GM23338 (cell line): ENCODE data around the gene TGFB1. TPM values are rescaled to one million over a fixed set of nuclear protein-coding genes. Genes with fewer than 3 reads are reported as not detected.

Experiments
- ATAC-seq: fragments of 200-7000 bp; cut with Tn5 transposase; 3 replicates; pipeline ENCODE4 v1.9.1; 2020
- DNase-seq: peaks from one replicate; pipeline ENCODE4 v3.0.0-alpha.2; 2015; ENCODE audit warnings: low spot score
- H2AFZ ChIP-seq: fragments of 200-600 bp; sonication (generic); 2 replicates; pipeline ENCODE4 v1.8.0; 2016; ENCODE audit warnings: antibody characterized with exemption, mild to moderate bottlenecking, moderate library complexity
- H3F3A ChIP-seq: fragments of 200-600 bp; sonication (generic); replicated peaks from 2 replicates; pipeline ENCODE4 v1.8.0; 2017; ENCODE audit warnings: antibody characterized with exemption, mixed run types, low read depth
- H3K27ac ChIP-seq: fragments of 200-600 bp; sonication (generic); 2 replicates; pipeline ENCODE4 v1.6.1; 2016; ENCODE audit warnings: low read depth
- H3K27me3 ChIP-seq: fragments of 200-600 bp; sonication (generic); 2 replicates; pipeline ENCODE4 v1.8.0; 2016; ENCODE audit warnings: mild to moderate bottlenecking, mixed run types, moderate library complexity; ENCODE audit not compliant: insufficient read depth
- H3K36me3 ChIP-seq: fragments of 200-600 bp; sonication (generic); 2 replicates; pipeline ENCODE4 v1.8.0; 2016; ENCODE audit warnings: mild to moderate bottlenecking; ENCODE audit not compliant: insufficient read depth
- H3K4me1 ChIP-seq: fragments of 200-600 bp; sonication (generic); 2 replicates; pipeline ENCODE4 v1.8.0; 2016; ENCODE audit warnings: mild to moderate bottlenecking, moderate library complexity; ENCODE audit not compliant: insufficient read depth
- H3K4me2 ChIP-seq: fragments of 200-600 bp; sonication (generic); 2 replicates; pipeline ENCODE4 v1.7.1; 2017; ENCODE audit warnings: mixed run types
- H3K4me3 ChIP-seq: fragments of 200-600 bp; sonication (generic); 2 replicates; pipeline ENCODE4 v1.6.1; 2016; ENCODE audit warnings: mixed run types
- H3K79me2 ChIP-seq: fragments of 200-600 bp; sonication (generic); replicated peaks from 2 replicates; pipeline ENCODE4 v1.8.0; 2017; ENCODE audit warnings: mild to moderate bottlenecking; ENCODE audit not compliant: insufficient read depth
- H3K9me2 ChIP-seq: fragments of 200-600 bp; sonication (generic); 2 replicates; pipeline ENCODE4 v1.8.0; 2017; ENCODE audit not compliant: insufficient read depth
- H4K20me1 ChIP-seq: fragments of 200-600 bp; sonication (generic); replicated peaks from 2 replicates; pipeline ENCODE4 v1.8.0; 2017; ENCODE audit warnings: mild to moderate bottlenecking; ENCODE audit not compliant: insufficient read depth
- H3K27ac Mint-ChIP-seq: 2 replicates; pipeline ENCODE4 v1.8.0; 2020; ENCODE audit warnings: inconsistent platforms, mild to moderate bottlenecking, moderate library complexity, mixed read lengths
- H3K27me3 Mint-ChIP-seq: 3 replicates; pipeline ENCODE4 v1.8.0; 2022; ENCODE audit warnings: low read depth, mild to moderate bottlenecking, moderate library complexity, mixed read lengths, inconsistent platforms; ENCODE audit not compliant: insufficient read depth, poor library complexity
- H3K36me3 Mint-ChIP-seq: 3 replicates; pipeline ENCODE4 v1.8.0; 2021; ENCODE audit warnings: low read depth, mild to moderate bottlenecking, inconsistent platforms, moderate library complexity, mixed read lengths
- H3K4me1 Mint-ChIP-seq: 3 replicates; pipeline ENCODE4 v1.8.0; 2020; ENCODE audit warnings: mild to moderate bottlenecking, inconsistent platforms, mixed read lengths
- H3K4me3 Mint-ChIP-seq: 3 replicates; pipeline ENCODE4 v1.8.0; 2021; ENCODE audit warnings: moderate library complexity, mild to moderate bottlenecking, inconsistent platforms, mixed read lengths
- H3K9me3 Mint-ChIP-seq: 3 replicates; pipeline ENCODE4 v1.8.0; 2020; ENCODE audit warnings: moderate library complexity, mild to moderate bottlenecking, inconsistent platforms, mixed read lengths
- CREB1 ChIP-seq: fragments of 250-450 bp; sonication (Bioruptor Pico); IDR thresholded peaks from 2 replicates; pipeline ENCODE4 v1.5.0; 2020; ENCODE audit warnings: low read depth, mild to moderate bottlenecking, moderate library complexity
- ETS1 ChIP-seq: IDR thresholded peaks from 2 replicates; pipeline ENCODE4 v1.6.1; 2016; ENCODE audit warnings: antibody characterized with exemption
- EZH2phosphoT487 ChIP-seq: fragments of 200-600 bp; sonication (generic); IDR thresholded peaks from one replicate; pipeline ENCODE4 v1.8.1; 2018; ENCODE audit warnings: antibody characterized with exemption; ENCODE audit not compliant: unreplicated experiment
- STAT1 ChIP-seq: IDR thresholded peaks from one replicate; pipeline ENCODE4 v1.6.1; 2016; ENCODE audit warnings: antibody characterized with exemption; ENCODE audit not compliant: unreplicated experiment
- ZNF114 ChIP-seq: fragments of 250-450 bp; sonication (Bioruptor Pico); IDR thresholded peaks from 2 replicates; pipeline ENCODE4 v1.5.0; 2020; ENCODE audit warnings: mild to moderate bottlenecking, moderate library complexity
- ZNF462 ChIP-seq: fragments of 250-450 bp; sonication (Bioruptor Pico); IDR thresholded peaks from 2 replicates; pipeline ENCODE4 v1.5.0; 2020; ENCODE audit warnings: mild to moderate bottlenecking, moderate library complexity
- polyA plus RNA-seq: library from polyadenylated mRNA; unstranded; fragments of >200 nt; fragmentation: Nextera tagmentation; extraction: Ambion mirVana; gene quantifications from 2 replicates; pipeline ENCODE4 v1.2.1, GENCODE V29; 2016
- total RNA-seq: library from RNA; depleted of rRNA; stranded (reverse); fragments of >200 nt; shearing (Covaris generic); gene quantifications from 2 replicates; pipeline ENCODE4 v1.2.3, GENCODE V29; 2014

The TGFB1 gene
- total and polyA plus RNA-seq, 2 experiments from 2014 or later, result 0.99 to 7.9 TPM

- TF ChIP-seq ZNF462 (no peak), STAT1 (no peak)
Measured at GRCh38 chr19:41318696-41319499, 34.8 kb downstream of the TGFB1 start (continued).

GRCh38 chr19:41316306-41316920 lies 37.3 kb downstream of the TGFB1 start:
- H3K4me1 Mint-ChIP-seq, result peaks cover 5% of the 10 kb centered on the region
- TF ChIP-seq EZH2phosphoT487 (no peak), ZNF462 (no peak), CREB1 (no peak), ZNF114 (CRISPR knock-in tag) (no peak), ETS1 (no peak)

More at GRCh38 chr19:41316306-41316920, 37.3 kb downstream of the TGFB1 start:
- H3K27me3 Mint-ChIP-seq, result peaks cover 2% of the 10 kb centered on the region
- H3K4me3 Mint-ChIP-seq, result no peak overlapping the region
- no peaks in the 10 kb centered on the region for H3K9me2 ChIP-seq
- ATAC-seq (no peak), DNase-seq (no peak)
- H3F3A ChIP-seq, result 0 out of 2 replicates have a peak, but pooled peaks cover 8% of the 10 kb centered on the region
- peaks cover 14% of the 10 kb centered on the region for H3K79me2 ChIP-seq
- H3K27ac Mint-ChIP-seq, result no peak overlapping the region
- H3K9me3 Mint-ChIP-seq, result no peaks in the 10 kb centered on the region
- H3K36me3 Mint-ChIP-seq, result peaks cover 55% of the 10 kb centered on the region
- no peak overlapping the region for H3K4me2 ChIP-seq
- no peak overlapping the region for H3K4me3 ChIP-seq
- no peaks in the 10 kb centered on the region for H3K36me3 ChIP-seq
- H3K27ac ChIP-seq, result no peak overlapping the region
- peaks cover 4% of the 10 kb centered on the region; the same call in 1 of the 2 replicates for H3K4me1 ChIP-seq
- H3K27me3 ChIP-seq, result no peaks in the 10 kb centered on the region
- H4K20me1 ChIP-seq, result no peaks in the 10 kb centered on the region; the same call in 1 of the 2 replicates
- no peak overlapping the region for H2AFZ ChIP-seq
